A549 (cell line): ENCODE measurements around the gene EDN1. TPM values are rescaled to one million over a fixed set of nuclear protein-coding genes. Genes with fewer than 3 reads are reported as not detected.

Experiments used
- ATAC-seq, 2 experiments: fragments of 200-7000 bp in 1 of 2; fragments of >200 bp in 1 of 2; cut with Nextera tagmentation in 1 of 2; cut with Tn5 transposase in 1 of 2; 3 replicates each; pipeline versions ENCODE4 v1.8.0 to v1.9.1; 2018 to 2020; ENCODE audit warnings: mild to moderate bottlenecking in 1 of 2, moderate library complexity in 1 of 2
- CTCF ChIA-PET: fragments of 300-600 bp; sonication (Branson Sonifier 250); formaldehyde crosslinking; extraction: SDS; loops from one replicate; lab custom pipeline; 2021; ENCODE audit warnings: antibody characterized with exemption, inconsistent platforms; lab: Yijun Ruan, JAX
- POLR2A ChIA-PET: fragments of 350-600 bp; formaldehyde crosslinking; extraction: SDS; loops from one replicate; lab custom pipeline; 2021; ENCODE audit warnings: antibody characterized with exemption, inconsistent platforms; lab: Yijun Ruan, JAX
- DNase-seq, 2 experiments: peaks; one replicate each; pipeline versions ENCODE4 v3.0.0 to v3.0.0-alpha.2; 2011 to 2016; ENCODE audit warnings: low read depth in 1 of 2, low spot score in 1 of 2
- FAIRE-seq: peaks from 2 replicates; lab custom pipeline; 2011; peaks lifted over from hg19 to GRCh38; lab: Jason Lieb, UNC
- H3K27ac ChIP-seq, 2 experiments: fragments of >200 bp; sonication (Bioruptor Twin); formaldehyde crosslinking; 3 replicates each; pipeline ENCODE4 v1.5.1; 2016 to 2017
- H3K4me1 ChIP-seq: fragments of >200 bp; sonication (Bioruptor Twin); formaldehyde crosslinking; 3 replicates; pipeline ENCODE4 v1.6.1; 2016
- H3K4me2 ChIP-seq: fragments of >200 bp; sonication (Bioruptor Twin); formaldehyde crosslinking; 3 replicates; pipeline ENCODE4 v1.6.1; 2016
- H3K4me3 ChIP-seq: fragments of >200 bp; sonication (Bioruptor Twin); formaldehyde crosslinking; 3 replicates; pipeline ENCODE4 v1.5.1; 2016
- H3K9me3 ChIP-seq: fragments of >200 bp; sonication (Bioruptor Twin); formaldehyde crosslinking; 3 replicates; pipeline ENCODE4 v1.6.1; 2016
- BHLHE40 ChIP-seq: IDR thresholded peaks from 2 replicates; pipeline ENCODE4 v1.6.1; 2012; ENCODE audit warnings: low read depth, low read length, inconsistent platforms
- CBX2 ChIP-seq: fragments of 200-600 bp; sonication (generic); IDR thresholded peaks from 2 replicates; pipeline ENCODE4 v1.6.1; 2016; ENCODE audit warnings: low read depth, mild to moderate bottlenecking, borderline replicate concordance
- CEBPB ChIP-seq, 2 experiments: fragments of >200 bp in 1 of 2; sonication (Bioruptor Twin) in 1 of 2; formaldehyde crosslinking in 1 of 2; IDR thresholded peaks; 2 replicates each; pipeline ENCODE4 v1.6.1; 2012 to 2016
- CTCF ChIP-seq: fragments of >200 bp; sonication (Bioruptor Twin); formaldehyde crosslinking; IDR thresholded peaks from 3 replicates; pipeline ENCODE4 v1.5.1; 2016
- E2F6 ChIP-seq: IDR thresholded peaks from 2 replicates; pipeline ENCODE4 v1.6.1; 2012; ENCODE audit warnings: low read depth, borderline replicate concordance
- EHMT2 ChIP-seq: fragments of 200-600 bp; sonication (generic); IDR thresholded peaks from 2 replicates; pipeline ENCODE4 v1.6.1; 2016; ENCODE audit warnings: antibody characterized with exemption, low read depth, mild to moderate bottlenecking, moderate library complexity
- FOSB ChIP-seq: fragments of 250-450 bp; sonication (Bioruptor Pico); IDR thresholded peaks from 2 replicates; pipeline ENCODE4 v1.5.0; 2020; ENCODE audit warnings: mild to moderate bottlenecking, moderate library complexity
- FOSL2 ChIP-seq, 2 experiments: fragments of 450-650 bp in 1 of 2; fragments of >200 bp in 1 of 2; sonication (Bioruptor Twin) in 1 of 2; formaldehyde crosslinking; IDR thresholded peaks; 2 replicates each; pipeline versions ENCODE4 v1.5.0 to v1.6.1; 2016 to 2020; ENCODE audit warnings: mild to moderate bottlenecking in 1 of 2, moderate library complexity in 1 of 2
- GATA3 ChIP-seq: IDR thresholded peaks from 2 replicates; pipeline ENCODE4 v1.6.1; 2012; ENCODE audit warnings: borderline replicate concordance
- JUN ChIP-seq, 2 experiments: fragments of >200 bp; sonication (Bioruptor Twin); formaldehyde crosslinking; IDR thresholded peaks; 2 replicates in 1 of 2; 3 replicates in 1 of 2; pipeline ENCODE4 v1.6.1; 2016 to 2017
- JUNB ChIP-seq: fragments of >200 bp; sonication (Bioruptor Twin); formaldehyde crosslinking; IDR thresholded peaks from 2 replicates; pipeline ENCODE4 v1.6.1; 2016
- KDM5A ChIP-seq: fragments of 200-600 bp; sonication (generic); IDR thresholded peaks from 2 replicates; pipeline ENCODE4 v1.6.1; 2016; ENCODE audit warnings: antibody characterized with exemption, mild to moderate bottlenecking
- MAFK ChIP-seq: fragments of 450-650 bp; IDR thresholded peaks from 2 replicates; pipeline ENCODE4 v1.6.1; 2014; ENCODE audit not compliant: partially characterized antibody
- MAX ChIP-seq: IDR thresholded peaks from 2 replicates; pipeline ENCODE4 v1.6.1; 2012
- MAZ ChIP-seq: fragments of 150-350 bp; IDR thresholded peaks from 2 replicates; pipeline ENCODE4 v1.6.1; 2014; ENCODE audit warnings: antibody characterized with exemption, low read depth, low read length, borderline replicate concordance
- NR3C1 ChIP-seq: fragments of >200 bp; sonication (Bioruptor Twin); formaldehyde crosslinking; IDR thresholded peaks from 3 replicates; pipeline ENCODE4 v1.6.1; 2017
- RCOR1 ChIP-seq: fragments of 150-350 bp; IDR thresholded peaks from 2 replicates; pipeline ENCODE4 v1.6.1; 2014; ENCODE audit warnings: antibody characterized with exemption, low read length, low read depth
- REST ChIP-seq: fragments of 200-600 bp; sonication (generic); IDR thresholded peaks from 2 replicates; pipeline ENCODE4 v1.6.1; 2016; ENCODE audit warnings: antibody characterized with exemption, mild to moderate bottlenecking, moderate library complexity
- RFX5 ChIP-seq: fragments of 450-650 bp; IDR thresholded peaks from 2 replicates; pipeline ENCODE4 v1.7.1; 2014; ENCODE audit warnings: antibody characterized with exemption, mild to moderate bottlenecking, moderate library complexity
- RNF2 ChIP-seq: fragments of 200-600 bp; sonication (generic); IDR thresholded peaks from 2 replicates; pipeline ENCODE4 v1.6.1; 2016; ENCODE audit warnings: low read depth, mild to moderate bottlenecking, antibody characterized with exemption, moderate library complexity, borderline replicate concordance
- USF2 ChIP-seq: fragments of 450-650 bp; IDR thresholded peaks from 2 replicates; pipeline ENCODE4 v1.6.1; 2014; ENCODE audit warnings: antibody characterized with exemption
- ZC3H11A ChIP-seq: fragments of 450-650 bp; IDR thresholded peaks from 2 replicates; pipeline ENCODE4 v1.6.1; 2014; ENCODE audit warnings: antibody characterized with exemption, mild to moderate bottlenecking
- ZNF302 ChIP-seq: fragments of 250-450 bp; sonication (Bioruptor Pico); IDR thresholded peaks from 2 replicates; pipeline ENCODE4 v1.9.0; 2021; ENCODE audit warnings: inconsistent platforms, mild to moderate bottlenecking, moderate library complexity
- WGBS: methylation state at CpG from one replicate; pipeline ENCODE4 v1.1.6; 2017; ENCODE audit errors: missing lambda C conversion rate; 5-methylcytosine and 5-hydroxymethylcytosine counted together
- polyA plus RNA-seq, 4 experiments: library from polyadenylated mRNA; depleted of rRNA in 3 of 4; stranded (reverse); fragments of >200 nt; fragmentation: RNase III in 1 of 4; extraction: RNeasy Plus Mini Kit Qiagen cat#74134 plus additional on column Dnase treatment in 1 of 4; gene quantifications; 2 replicates in 3 of 4; 3 replicates in 1 of 4; pipeline ENCODE4 v1.2.3, GENCODE V29; 2011 to 2017

Gene EDN1
- polyA plus RNA-seq, 2 of the 4 experiments (the other 2 are of a cell fraction) = 33.5 to 87.4 TPM

- Histone ChIP-seq H3K4me3 (no peak overlapping the region), H3K4me2 (peak overlapping the region; percentile 44; the same call in 2 of the 3 replicates), H3K4me1 (peaks cover 64% of the 10 kb centered on the region), H3K27ac (peak overlapping the region; percentile 95 to 98), H3K9me3 (no peaks in the 10 kb centered on the region)
- ATAC-seq (no peak), DNase-seq (peak in 1 of 2 experiments; percentile 49), FAIRE-seq (no peak)
- ChIA-PET CTCF (interaction anchor here (1.6 kb wide), 1 partner anchor 25 kb away, joined by 7 read pairs; no protein-coding TSS in a partner anchor), POLR2A (no interaction called here)
- WGBS = 4% methylated on average over 1 of the region's 1 CpG
- TF ChIP-seq MAZ (no peak), MAX (no peak), MAFK (no peak), REST (no peak), KDM5A (no peak), JUN (IDR thresholded peaks at IDR 0.05) (no peak), E2F6 (no peak), RFX5 (no peak)
Measured at GRCh38 chr6:12335717-12336116, 45.6 kb downstream of the EDN1 start.

GRCh38 chr6:12336121-12336971, 46.2 kb downstream of the EDN1 start:
- ATAC-seq = peak in 1 of 2 experiments; percentile 16; a peak in 2 of 6 replicates
- Histone ChIP-seq H3K4me1 (peaks cover 62% of the 10 kb centered on the region), H3K4me3 (no peak overlapping the region), H3K4me2 (peak overlapping the region; percentile 44; the same call in 2 of the 3 replicates), H3K9me3 (no peaks in the 10 kb centered on the region), H3K27ac (peak overlapping the region; percentile 95 to 98)
- CTCF ChIA-PET = interaction anchor here (1.2 kb wide), 1 partner anchor 11 kb away, joined by 3 read pairs; no protein-coding TSS in a partner anchor
- no peak for FAIRE-seq
- 63% methylated on average over 5 of the region's 5 CpGs for WGBS
- TF ChIP-seq JUN (IDR thresholded peaks at IDR 0.05) (0 out of 5 replicates have a peak, but pooled peaks of 1 of the 2 experiments have one; percentile 23), CEBPB (IDR thresholded peaks at IDR 0.05) (peak in 1 of 2 experiments; percentile 44; a peak in 1 of 4 replicates), JUNB (no peak), USF2 (no peak), FOSL2 (IDR thresholded peaks at IDR 0.05) (no peak), FOSL2 (CRISPR knock-in tag; IDR thresholded peaks at IDR 0.05) (peak; percentile 37; the same call in 1 of the 2 replicates), GATA3 (peak; percentile 75; the same call in 1 of the 2 replicates)
- POLR2A ChIA-PET = no interaction called here
- peak in 1 of 2 experiments; percentile 64 for DNase-seq

- Histone ChIP-seq H3K4me2 (no peak overlapping the region), H3K9me3 (no peaks in the 10 kb centered on the region), H3K27ac (peak overlapping the region; percentile 85 to 98), H3K4me3 (no peak overlapping the region), H3K4me1 (peaks cover 66% of the 10 kb centered on the region)
- WGBS = 96% methylated on average over 3 of the region's 3 CpGs
- POLR2A ChIA-PET = no interaction called here
- DNase-seq (no peak), FAIRE-seq (no peak), ATAC-seq (no peak)
- CTCF ChIA-PET = interaction anchor here (1.3 kb wide), 1 partner anchor 10 kb away, joined by 5 read pairs; no protein-coding TSS in a partner anchor
- TF ChIP-seq NR3C1 (no peak), FOSL2 (IDR thresholded peaks at IDR 0.05) (no peak), FOSL2 (CRISPR knock-in tag; IDR thresholded peaks at IDR 0.05) (no peak), RFX5 (no peak), ZNF302 (CRISPR knock-in tag) (no peak), CBX2 (no peak), ZC3H11A (no peak), CEBPB (IDR thresholded peaks at IDR 0.05) (no peak), EHMT2 (no peak), RNF2 (no peak), CTCF (no peak), RCOR1 (no peak), FOSB (CRISPR knock-in tag) (no peak), JUN (IDR thresholded peaks at IDR 0.05) (no peak), BHLHE40 (no peak)
Measured at GRCh38 chr6:12339022-12339421, 48.9 kb downstream of the EDN1 start.
